GM18508 (cell line): ENCODE results near the gene SKA2.
"Not testable (repeated sequence)": the region's sequence is repeated elsewhere in the genome, so short reads cannot be mapped to it uniquely, and the experiment has no call there.

Experiments
- ATAC-seq: cut with Tn5 transposase; IDR thresholded peaks from one replicate; pipeline ENCODE4 v1.9.1; 2021; ENCODE audit warnings: moderate number of reproducible peaks; ENCODE audit not compliant: insufficient read depth, unreplicated experiment

The SKA2 gene

GRCh38 chr17:59154721-59155438 lies at the start of gene SKA2:
TSS of gene SKA2 (minus strand) at chr17:59155186. CDS start at chr17:59155163, 23 bp downstream.
- ATAC-seq: peak; percentile 71

- no peak for ATAC-seq
Measured at GRCh38 chr17:59202320-59202719, 47.3 kb upstream of the SKA2 start.

- no peak for ATAC-seq
Measured at GRCh38 chr17:59199398-59199797, 44.4 kb upstream of the SKA2 start.

- no peak for ATAC-seq
Measured at GRCh38 chr17:59193336-59193862, 38.4 kb upstream of the SKA2 start.

GRCh38 chr17:59190806-59191205 lies 35.8 kb upstream of the SKA2 start:
- no peak for ATAC-seq

- ATAC-seq: no peak
Measured at GRCh38 chr17:59186850-59187249, 31.9 kb upstream of the SKA2 start.

- no peak for ATAC-seq
Measured at GRCh38 chr17:59185997-59186396, 31.0 kb upstream of the SKA2 start.

GRCh38 chr17:59181481-59181880 lies 26.5 kb upstream of the SKA2 start:
- no peak for ATAC-seq

GRCh38 chr17:59180626-59181025 lies 25.6 kb upstream of the SKA2 start:
- ATAC-seq: no peak

GRCh38 chr17:59179601-59180000 lies 24.6 kb upstream of the SKA2 start:
- ATAC-seq: not testable (repeated sequence)

- ATAC-seq: no peak
Measured at GRCh38 chr17:59178266-59178985, 23.4 kb upstream of the SKA2 start.

GRCh38 chr17:59175076-59175475 lies 20.1 kb upstream of the SKA2 start:
- no peak for ATAC-seq

GRCh38 chr17:59174671-59175070 lies 19.7 kb upstream of the SKA2 start:
- ATAC-seq: no peak

GRCh38 chr17:59172436-59173004 lies 17.5 kb upstream of the SKA2 start:
- no peak for ATAC-seq

GRCh38 chr17:59167571-59168001 lies 12.6 kb upstream of the SKA2 start:
- ATAC-seq: no peak

- ATAC-seq: no peak
Measured at GRCh38 chr17:59165933-59166342, 11.0 kb upstream of the SKA2 start.

GRCh38 chr17:59161477-59161876 lies 6.5 kb upstream of the SKA2 start:
- no peak for ATAC-seq

- ATAC-seq: no peak
Measured at GRCh38 chr17:59160157-59161025, 5.4 kb upstream of the SKA2 start.

- peak; percentile 64 for ATAC-seq
Measured at GRCh38 chr17:59155439-59156177, 622 bp upstream of the SKA2 start, which contains the start of gene PRR11. TSS of gene PRR11 (plus strand) at chr17:59155746. CDS start at chr17:59169753, 14,007 bp downstream.
